Left ventricle myocardium inferior (tissue), 1 donor: ENCODE results near the gene ETV4. TPM values are rescaled to one million over a fixed set of nuclear protein-coding genes. Genes with fewer than 3 reads are reported as not detected.

Experiments used
- DNase-seq: peaks from one replicate; pipeline ENCODE4 v3.0.0-alpha.2; 2020
- H3K27ac ChIP-seq: fragments of 200-600 bp; replicated peaks from 2 replicates; pipeline ENCODE4 v1.8.0; 2021
- H3K27me3 ChIP-seq: fragments of 200-600 bp; 2 replicates; pipeline ENCODE4 v1.8.0; 2021; ENCODE audit warnings: low read depth
- H3K36me3 ChIP-seq: fragments of 200-600 bp; 2 replicates; pipeline ENCODE4 v1.8.0; 2021
- H3K4me1 ChIP-seq: fragments of 200-600 bp; 2 replicates; pipeline ENCODE4 v1.8.0; 2021
- H3K4me3 ChIP-seq: fragments of 200-600 bp; 2 replicates; pipeline ENCODE4 v1.8.0; 2021; ENCODE audit warnings: mild to moderate bottlenecking, moderate library complexity
- H3K9me3 ChIP-seq: fragments of 200-600 bp; replicated peaks from 2 replicates; pipeline ENCODE4 v1.8.0; 2021
- CTCF ChIP-seq: fragments of 200-600 bp; IDR thresholded peaks from 2 replicates; pipeline ENCODE4 v1.8.0; 2021; ENCODE audit warnings: antibody characterized with exemption, mild to moderate bottlenecking, borderline replicate concordance
- intact Hi-C: fragments of 100-400 bp; cut with micrococcal nuclease; formaldehyde crosslinking; loops from one replicate; pipeline ENCODE4 v1.11.0; 2022
- total RNA-seq: library from RNA; stranded (reverse); fragmentation: NEBNext Ultra II Directional; extraction: Animal tissue kit (Norgen Biotek cat#: 25700); gene quantifications from one replicate; pipeline ENCODE4 v1.2.1, GENCODE V29; 2021
- donor health status: DM: no; HTN: yes; CAD: no; lungs with severe emphysema.

ETV4 gene
- total RNA-seq, 1 donor from 2014 or later = 0.60 TPM

DNA sequence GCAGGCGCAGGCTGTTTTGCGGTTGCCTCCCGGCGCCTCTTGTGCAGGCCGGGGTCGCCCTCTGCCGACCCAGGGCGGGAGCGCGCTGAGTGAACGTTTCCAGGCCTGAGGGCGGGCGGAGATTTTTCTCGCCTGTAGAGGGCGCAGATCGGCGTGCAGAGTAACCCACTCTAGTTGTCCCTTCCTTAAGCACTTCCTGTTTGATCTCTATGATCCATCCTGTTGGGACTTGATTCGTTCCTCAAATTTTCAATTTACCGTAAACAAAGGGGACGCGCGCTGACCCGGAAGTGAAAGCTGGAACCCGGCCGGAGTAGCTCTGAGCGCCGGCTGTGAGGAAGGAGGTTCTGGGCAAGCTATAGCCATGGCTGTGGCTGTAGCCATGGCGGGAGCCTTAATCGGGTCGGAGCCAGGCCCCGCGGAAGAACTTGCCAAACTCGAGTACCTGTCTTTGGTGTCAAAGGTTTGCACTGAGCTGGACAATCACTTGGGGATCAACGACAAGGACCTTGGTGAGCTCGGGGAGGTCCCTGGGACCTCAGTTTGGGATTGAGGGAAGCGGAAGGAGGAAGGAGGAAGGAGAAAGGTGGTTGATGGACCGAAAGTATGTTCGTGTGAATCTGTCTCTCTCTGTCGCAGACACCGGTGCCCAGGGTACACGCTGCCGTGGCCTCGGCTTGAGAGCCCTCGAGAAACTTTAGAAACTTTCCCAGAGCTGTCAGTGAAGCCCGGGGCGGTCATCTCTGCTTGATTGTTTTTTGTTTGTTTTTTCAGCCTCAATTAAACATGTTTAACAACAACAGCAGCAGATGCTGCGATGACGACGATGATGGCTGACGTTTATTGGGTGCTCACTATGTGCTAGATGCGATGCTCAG, 62.2 kb downstream of the ETV4 start, which contains the start of gene DHX8:
TSS of gene DHX8 (plus strand) at position 302 of the 878 bp plus-strand sequence. CDS start at position 365, 63 bp downstream.
- Histone ChIP-seq H3K4me3 (peak within 1 kb of the TSS; percentile 80), H3K9me3 (no peaks in the 10 kb centered on the region), H3K27me3 (no peaks in the 10 kb centered on the region), H3K27ac (peak within 1 kb of the TSS; percentile 87), H3K36me3 (no peaks in the 10 kb centered on the region), H3K4me1 (peaks cover 55% of the 10 kb centered on the region)
- TF ChIP-seq CTCF = peak; percentile 100
- intact Hi-C loops = loop anchor here (2.0 kb wide), 1 partner anchor 89 kb away; no protein-coding TSS in a partner anchor
- peak; percentile 97 for DNase-seq

GRCh38 chr17:43482103-43483012, 63.8 kb downstream of the ETV4 start:
- Histone ChIP-seq H3K4me1 (peaks cover 41% of the 10 kb centered on the region), H3K9me3 (no peaks in the 10 kb centered on the region), H3K36me3 (no peaks in the 10 kb centered on the region), H3K27ac (peak overlapping the region; percentile 87), H3K27me3 (no peaks in the 10 kb centered on the region), H3K4me3 (no peak overlapping the region)
- no peak for DNase-seq
- no peak for TF ChIP-seq CTCF
- intact Hi-C loops = loop anchor here (2.0 kb wide), 1 partner anchor 88 kb away; no protein-coding TSS in a partner anchor

- no peak overlapping the region for H3K4me3 ChIP-seq
- no peak for DNase-seq
- H3K27ac ChIP-seq = no peak overlapping the region
- intact Hi-C loops = no loop called here
- no peaks in the 10 kb centered on the region for H3K9me3 ChIP-seq
- peaks cover 17% of the 10 kb centered on the region for H3K4me1 ChIP-seq
- no peaks in the 10 kb centered on the region for H3K36me3 ChIP-seq
- no peak for TF ChIP-seq CTCF
- no peaks in the 10 kb centered on the region for H3K27me3 ChIP-seq
These were observed 66.2 kb downstream of the ETV4 start for GRCh38 chr17:43479948-43480347.

Other genes with a start within 250 kb of the ETV4 start
- gene ARL4D, start 147.3 kb downstream of the ETV4 start, total RNA-seq = 7.1 TPM
- 26.0 TPM for gene DHX8, start 62.4 kb downstream of the ETV4 start, total RNA-seq
- 8.4 TPM for gene MEOX1, start 115.6 kb upstream of the ETV4 start, total RNA-seq
- gene SOST, start 212.5 kb upstream of the ETV4 start, total RNA-seq = 0.14 TPM
- 293 TPM for gene DUSP3, start 232.6 kb upstream of the ETV4 start, total RNA-seq
- gene CFAP97D1, start 234.1 kb upstream of the ETV4 start, total RNA-seq = 0.05 TPM